ENCODE data around the gene ABHD16B. TPM values are rescaled to one million over a fixed set of nuclear protein-coding genes. Genes with fewer than 3 reads are reported as not detected.

Gene ABHD16B
- total and polyA plus RNA-seq, 2 experiments from 2014 or later: not detected

- in situ Hi-C loops (cut with MboI): no loop called here
- H3K9me2 ChIP-seq (ENCODE audit: insufficient read depth): no peaks in the 10 kb centered on the region
- no peak overlapping the region for H3K4me3 ChIP-seq
Measured at GRCh38 chr20:63826753-63827152, 34.5 kb upstream of the ABHD16B start.

GRCh38 chr20:63828124-63828523 lies 33.2 kb upstream of the ABHD16B start:
- no peaks in the 10 kb centered on the region for H4K20me1 ChIP-seq (ENCODE audit: insufficient read depth)
- no peaks in the 10 kb centered on the region for H3K4me1 ChIP-seq (ENCODE audit: insufficient read depth)
- H2AFZ ChIP-seq: no peak overlapping the region
- no peak overlapping the region for H3K4me3 ChIP-seq
- no peaks in the 10 kb centered on the region for H3K27me3 ChIP-seq (replicated peaks; ENCODE audit: insufficient read depth)
- DNase-seq: no peak
- no peak overlapping the region for H3K4me2 ChIP-seq (ENCODE audit: unreplicated experiment)
- TF ChIP-seq EZH2 (IDR thresholded peaks at IDR 0.05; ENCODE audit: insufficient read depth, poor library complexity, severe bottlenecking) (no peak), EZH2phosphoT487 (IDR thresholded peaks at IDR 0.05; ENCODE audit: insufficient read depth, low read depth) (no peak)
- H3K9me3 ChIP-seq (ENCODE audit: low read depth): no peaks in the 10 kb centered on the region
- in situ Hi-C loops (cut with MboI): no loop called here
- no peaks in the 10 kb centered on the region for H3K79me2 ChIP-seq (ENCODE audit: insufficient read depth)
- no peak overlapping the region for H3K9ac ChIP-seq
- no peaks in the 10 kb centered on the region for H3K9me2 ChIP-seq (ENCODE audit: insufficient read depth)
- H3F3A ChIP-seq (ENCODE audit: insufficient read depth): no peaks in the 10 kb centered on the region
- H3K36me3 ChIP-seq (ENCODE audit: low read depth): no peaks in the 10 kb centered on the region
- 99 to 100% methylated on average over 8 of the region's 8 CpGs for WGBS, 2 experiments (ENCODE audit: low coverage in 1 of 2, low lambda C conversion rate in 2 of 2, missing lambda C conversion rate in 2 of 2)
- no peak overlapping the region for H3K27ac ChIP-seq

More at GRCh38 chr20:63826753-63827152, 34.5 kb upstream of the ABHD16B start:
- H3K27ac ChIP-seq: no peak overlapping the region
- no peaks in the 10 kb centered on the region for H3K4me1 ChIP-seq (ENCODE audit: insufficient read depth)
- H3K9me3 ChIP-seq (ENCODE audit: low read depth): no peaks in the 10 kb centered on the region
- no peak for TF ChIP-seq EZH2phosphoT487 (IDR thresholded peaks at IDR 0.05; ENCODE audit: insufficient read depth, low read depth)
- TF ChIP-seq EZH2 (IDR thresholded peaks at IDR 0.05; ENCODE audit: insufficient read depth, poor library complexity, severe bottlenecking): no peak
- H3K9ac ChIP-seq: no peak overlapping the region
- WGBS, 2 experiments (ENCODE audit: low coverage in 1 of 2, low lambda C conversion rate in 2 of 2, missing lambda C conversion rate in 2 of 2): 84% methylated on average over 13 of the region's 13 CpGs
- H3K36me3 ChIP-seq (ENCODE audit: low read depth): no peaks in the 10 kb centered on the region
- no peaks in the 10 kb centered on the region for H3K79me2 ChIP-seq (ENCODE audit: insufficient read depth)
- H2AFZ ChIP-seq: no peak overlapping the region
- no peaks in the 10 kb centered on the region for H3K27me3 ChIP-seq (replicated peaks; ENCODE audit: insufficient read depth)
- no peaks in the 10 kb centered on the region for H4K20me1 ChIP-seq (ENCODE audit: insufficient read depth)
- no peak overlapping the region for H3K4me2 ChIP-seq (ENCODE audit: unreplicated experiment)
- DNase-seq: peak; percentile 48
- no peaks in the 10 kb centered on the region for H3F3A ChIP-seq (ENCODE audit: insufficient read depth)

GRCh38 chr20:63828545-63828944 lies 32.8 kb upstream of the ABHD16B start:
- TF ChIP-seq EZH2phosphoT487 (IDR thresholded peaks at IDR 0.05; ENCODE audit: insufficient read depth, low read depth): no peak
- TF ChIP-seq EZH2 (IDR thresholded peaks at IDR 0.05; ENCODE audit: insufficient read depth, poor library complexity, severe bottlenecking): no peak

GRCh38 chr20:63828951-63829350 lies 32.3 kb upstream of the ABHD16B start:
- H3K36me3 ChIP-seq (ENCODE audit: low read depth): no peaks in the 10 kb centered on the region
- no peaks in the 10 kb centered on the region for H4K20me1 ChIP-seq (ENCODE audit: insufficient read depth)
- H3K27me3 ChIP-seq (replicated peaks; ENCODE audit: insufficient read depth): no peaks in the 10 kb centered on the region
- WGBS, 2 experiments (ENCODE audit: low coverage in 1 of 2, low lambda C conversion rate in 2 of 2, missing lambda C conversion rate in 2 of 2): 81 to 84% methylated on average over 10 of the region's 10 CpGs
- H3F3A ChIP-seq (ENCODE audit: insufficient read depth): no peaks in the 10 kb centered on the region
- no peak overlapping the region for H3K27ac ChIP-seq
- TF ChIP-seq EZH2phosphoT487 (IDR thresholded peaks at IDR 0.05; ENCODE audit: insufficient read depth, low read depth): no peak
- TF ChIP-seq EZH2 (IDR thresholded peaks at IDR 0.05; ENCODE audit: insufficient read depth, poor library complexity, severe bottlenecking): no peak
- H3K4me1 ChIP-seq (ENCODE audit: insufficient read depth): no peaks in the 10 kb centered on the region
- no peak overlapping the region for H3K9ac ChIP-seq
- DNase-seq: no peak
- no peak overlapping the region for H3K4me2 ChIP-seq (ENCODE audit: unreplicated experiment)
- H3K9me3 ChIP-seq (ENCODE audit: low read depth): no peaks in the 10 kb centered on the region
- H3K4me3 ChIP-seq: no peak overlapping the region
- no peak overlapping the region for H2AFZ ChIP-seq
- in situ Hi-C loops (cut with MboI): no loop called here
- no peaks in the 10 kb centered on the region for H3K79me2 ChIP-seq (ENCODE audit: insufficient read depth)
- H3K9me2 ChIP-seq (ENCODE audit: insufficient read depth): no peaks in the 10 kb centered on the region

More at GRCh38 chr20:63828545-63828944, 32.8 kb upstream of the ABHD16B start:
- H3K79me2 ChIP-seq (ENCODE audit: insufficient read depth): no peaks in the 10 kb centered on the region
- H3K36me3 ChIP-seq (ENCODE audit: low read depth): no peaks in the 10 kb centered on the region
- H4K20me1 ChIP-seq (ENCODE audit: insufficient read depth): no peaks in the 10 kb centered on the region
- no peak overlapping the region for H3K9ac ChIP-seq
- in situ Hi-C loops (cut with MboI): no loop called here
- no peak overlapping the region for H3K4me2 ChIP-seq (ENCODE audit: unreplicated experiment)
- no peak overlapping the region for H3K27ac ChIP-seq
- H3K9me2 ChIP-seq (ENCODE audit: insufficient read depth): no peaks in the 10 kb centered on the region
- DNase-seq: no peak
- no peaks in the 10 kb centered on the region for H3K4me1 ChIP-seq (ENCODE audit: insufficient read depth)
- H3K9me3 ChIP-seq (ENCODE audit: low read depth): no peaks in the 10 kb centered on the region
- no peaks in the 10 kb centered on the region for H3F3A ChIP-seq (ENCODE audit: insufficient read depth)
- 93 to 96% methylated on average over 12 to 14 of the region's 14 CpGs for WGBS, 2 experiments (ENCODE audit: low coverage in 1 of 2, low lambda C conversion rate in 2 of 2, missing lambda C conversion rate in 2 of 2)
- H3K4me3 ChIP-seq: no peak overlapping the region
- H3K27me3 ChIP-seq (replicated peaks; ENCODE audit: insufficient read depth): no peaks in the 10 kb centered on the region
- H2AFZ ChIP-seq: no peak overlapping the region

- in situ Hi-C loops (cut with MboI): no loop called here
- no peak for TF ChIP-seq EZH2phosphoT487 (IDR thresholded peaks at IDR 0.05; ENCODE audit: insufficient read depth, low read depth)
- TF ChIP-seq EZH2 (IDR thresholded peaks at IDR 0.05; ENCODE audit: insufficient read depth, poor library complexity, severe bottlenecking): no peak
- H3K4me2 ChIP-seq (ENCODE audit: unreplicated experiment): peak overlapping the region; percentile 65
- no peak for DNase-seq
- no peaks in the 10 kb centered on the region for H4K20me1 ChIP-seq (ENCODE audit: insufficient read depth)
- peak overlapping the region; percentile 77 for H2AFZ ChIP-seq
- H3K27ac ChIP-seq: no peak overlapping the region
- no peaks in the 10 kb centered on the region for H3F3A ChIP-seq (ENCODE audit: insufficient read depth)
- no peaks in the 10 kb centered on the region for H3K36me3 ChIP-seq (ENCODE audit: low read depth)
- H3K79me2 ChIP-seq (ENCODE audit: insufficient read depth): no peaks in the 10 kb centered on the region
- peak overlapping the region; percentile 71 for H3K4me3 ChIP-seq
- no peaks in the 10 kb centered on the region for H3K9me2 ChIP-seq (ENCODE audit: insufficient read depth)
- H3K27me3 ChIP-seq (replicated peaks; ENCODE audit: insufficient read depth): no peaks in the 10 kb centered on the region
- H3K9ac ChIP-seq: peak overlapping the region; percentile 44; the same call in 1 of the 2 replicates
- 27 to 28% methylated on average over 10 of the region's 10 CpGs for WGBS, 2 experiments (ENCODE audit: low coverage in 1 of 2, low lambda C conversion rate in 2 of 2, missing lambda C conversion rate in 2 of 2)
- H3K9me3 ChIP-seq (ENCODE audit: low read depth): no peaks in the 10 kb centered on the region
- H3K4me1 ChIP-seq (ENCODE audit: insufficient read depth): peaks cover 3% of the 10 kb centered on the region
Measured at GRCh38 chr20:63829603-63829944, 31.7 kb upstream of the ABHD16B start.

Data from GM23248 (cell line).